BLaER1 (cell line): ENCODE data around the gene DNLZ.

Experiments used
- H3K27ac ChIP-seq: shearing (Covaris generic); formaldehyde crosslinking; 2 replicates; pipeline ENCODE4 v1.8.1; 2022
- H3K27me3 ChIP-seq: shearing (Covaris generic); formaldehyde crosslinking; 2 replicates; pipeline ENCODE4 v1.8.1; 2022
- H3K36me3 ChIP-seq: shearing (Covaris generic); formaldehyde crosslinking; 2 replicates; pipeline ENCODE4 v1.8.1; 2022
- H3K4me1 ChIP-seq: shearing (Covaris generic); formaldehyde crosslinking; 2 replicates; pipeline ENCODE4 v1.8.1; 2022
- H3K4me2 ChIP-seq: shearing (Covaris generic); formaldehyde crosslinking; 2 replicates; pipeline ENCODE4 v1.8.1; 2022
- H3K4me3 ChIP-seq: shearing (Covaris generic); formaldehyde crosslinking; 2 replicates; pipeline ENCODE4 v1.8.1; 2022
- H3K9ac ChIP-seq: shearing (Covaris generic); formaldehyde crosslinking; 2 replicates; pipeline ENCODE4 v1.8.1; 2022
- H3K9me3 ChIP-seq: shearing (Covaris generic); formaldehyde crosslinking; 2 replicates; pipeline ENCODE4 v1.8.1; 2022
- H4K20me1 ChIP-seq: shearing (Covaris generic); formaldehyde crosslinking; 2 replicates; pipeline ENCODE4 v1.8.1; 2022
- Cebpa-rat ChIP-seq: shearing (Covaris generic); IDR thresholded peaks from 2 replicates; pipeline ENCODE4 v1.8.1; 2022

The DNLZ gene

DNA sequence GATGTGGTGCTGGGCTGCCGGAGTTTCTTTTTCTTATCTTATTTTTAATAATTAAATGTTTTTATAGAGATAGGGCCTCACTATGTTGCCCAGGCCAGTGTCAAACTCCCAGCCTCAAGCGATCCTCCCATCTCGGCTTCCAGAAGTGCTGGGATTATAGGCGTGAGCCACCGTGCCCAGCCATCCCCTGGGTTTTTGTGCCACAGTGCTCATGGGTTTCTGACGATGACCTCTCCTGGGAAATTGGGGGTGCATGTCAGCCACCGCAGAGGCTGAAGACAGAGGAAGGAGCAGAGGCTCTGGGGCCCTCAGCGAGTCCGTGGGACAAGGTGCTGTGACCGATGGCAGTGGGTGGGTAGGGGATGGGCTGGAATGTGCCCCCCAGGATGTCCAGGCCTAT is 21.8 kb downstream of the DNLZ start:
- peaks cover 78% of the 10 kb centered on the region for H3K4me1 ChIP-seq
- H3K4me3 ChIP-seq, result peak overlapping the region; percentile 25; the same call in 1 of the 2 replicates
- H3K9ac ChIP-seq, result peak overlapping the region; percentile 58
- no peaks in the 10 kb centered on the region for H3K27me3 ChIP-seq
- H3K27ac ChIP-seq, result peak overlapping the region; percentile 56
- no peak for TF ChIP-seq Cebpa-rat
- peaks cover 89% of the 10 kb centered on the region for H3K36me3 ChIP-seq
- H4K20me1 ChIP-seq, result peaks cover 98% of the 10 kb centered on the region
- H3K4me2 ChIP-seq, result peak overlapping the region; percentile 85
- no peaks in the 10 kb centered on the region for H3K9me3 ChIP-seq

DNA sequence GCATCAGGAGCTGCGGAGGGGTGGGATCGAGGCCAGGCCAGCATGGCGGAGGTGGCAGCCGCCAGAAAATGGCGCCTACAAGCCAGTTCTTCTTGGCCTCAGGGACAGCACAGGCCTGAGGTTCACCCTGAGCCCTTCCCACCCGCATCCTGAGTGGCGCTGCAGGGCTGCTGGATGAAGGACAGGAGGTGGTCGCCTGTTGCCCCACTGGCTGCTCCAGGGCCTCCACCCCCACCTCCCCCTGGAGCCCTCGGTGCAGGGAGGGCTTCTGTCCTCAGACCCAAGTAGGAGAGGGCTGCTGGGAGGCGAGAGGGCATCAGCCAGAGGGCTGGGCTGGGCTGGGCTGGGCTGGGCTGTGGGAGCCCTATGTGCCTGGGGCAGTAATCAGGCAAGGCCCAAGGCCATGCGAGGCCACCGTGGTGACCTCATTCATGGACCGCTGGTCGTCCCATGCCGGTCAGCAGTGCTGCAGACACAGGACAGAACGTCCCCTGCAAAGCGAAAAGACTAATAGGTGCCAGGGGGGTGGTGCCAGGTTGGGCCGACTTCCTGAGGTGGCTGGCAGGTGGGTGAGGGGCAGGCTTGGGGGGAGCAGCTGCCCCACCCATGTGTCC is 22.4 kb downstream of the DNLZ start:
- peak overlapping the region; percentile 85 for H3K4me2 ChIP-seq
- no peak for TF ChIP-seq Cebpa-rat
- peaks cover 78% of the 10 kb centered on the region for H3K4me1 ChIP-seq
- 0 out of 2 replicates have a peak overlapping the region, but pooled peaks have one; percentile 58 for H3K9ac ChIP-seq
- peaks cover 89% of the 10 kb centered on the region for H3K36me3 ChIP-seq
- H3K27ac ChIP-seq, result 0 out of 2 replicates have a peak overlapping the region, but pooled peaks have one; percentile 13
- H3K4me3 ChIP-seq, result no peak overlapping the region
- peaks cover 98% of the 10 kb centered on the region for H4K20me1 ChIP-seq
- no peaks in the 10 kb centered on the region for H3K9me3 ChIP-seq
- H3K27me3 ChIP-seq, result no peaks in the 10 kb centered on the region

DNA sequence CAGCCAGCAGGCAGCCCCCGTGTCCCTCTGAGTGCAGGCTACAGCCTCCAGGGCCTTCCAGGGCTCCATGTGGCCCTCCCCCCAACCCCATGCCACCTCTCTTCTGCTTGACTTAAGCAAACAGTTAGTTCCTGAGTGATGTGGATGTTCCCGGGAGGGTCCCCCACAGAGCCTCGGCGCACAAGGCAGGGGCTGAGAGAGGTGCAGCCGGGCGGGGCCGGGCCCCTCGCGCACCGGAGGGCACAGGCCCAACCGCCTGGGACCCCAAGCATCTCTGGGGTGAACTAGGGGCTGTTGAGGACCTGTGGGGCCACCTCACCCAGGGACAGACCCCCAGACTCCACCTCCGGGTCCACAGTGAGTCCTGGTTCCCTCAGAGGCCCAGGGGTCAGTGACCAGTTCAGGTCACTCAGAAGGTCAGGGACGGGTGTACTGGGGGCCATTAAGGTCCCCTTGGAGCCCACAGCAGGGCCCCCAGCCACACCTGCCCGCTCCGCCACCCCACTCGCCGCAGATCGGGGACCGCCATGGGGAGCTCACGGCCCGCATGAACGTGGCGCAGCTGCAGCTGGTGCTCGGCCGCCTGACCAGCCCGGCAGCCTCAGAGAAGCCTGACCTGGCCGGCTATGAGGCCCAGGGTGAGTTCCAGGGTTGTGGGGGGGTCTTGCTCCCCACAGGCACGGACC is 23.0 kb downstream of the DNLZ start:
- Histone ChIP-seq H3K4me1 (peaks cover 76% of the 10 kb centered on the region), H3K36me3 (peaks cover 89% of the 10 kb centered on the region)

DNA sequence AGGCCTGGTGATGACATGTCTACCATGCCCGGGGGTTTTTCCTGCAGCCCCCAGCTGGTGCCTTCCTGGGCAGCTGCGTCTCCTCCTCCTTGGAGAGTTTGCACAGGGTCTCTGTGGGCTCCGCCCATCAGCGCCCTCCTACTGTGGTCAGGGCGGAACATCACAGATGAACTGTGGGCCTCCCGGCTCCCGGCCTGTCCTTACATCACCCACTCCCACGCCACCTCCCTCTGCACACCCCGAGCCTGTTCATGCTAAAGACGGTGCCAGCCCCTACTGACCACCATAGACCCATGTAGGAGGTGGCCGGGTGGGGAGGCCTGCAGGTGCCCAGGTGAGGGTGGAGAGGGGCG is 23.6 kb downstream of the DNLZ start:
- no peak for TF ChIP-seq Cebpa-rat
- peaks cover 76% of the 10 kb centered on the region for H3K4me1 ChIP-seq
- peak overlapping the region; percentile 45; the same call in 1 of the 2 replicates for H3K4me3 ChIP-seq
- peak overlapping the region; percentile 85 for H3K4me2 ChIP-seq
- peaks cover 89% of the 10 kb centered on the region for H3K36me3 ChIP-seq
- H3K9me3 ChIP-seq, result no peaks in the 10 kb centered on the region
- peak overlapping the region; percentile 43; the same call in 1 of the 2 replicates for H3K27ac ChIP-seq
- no peaks in the 10 kb centered on the region for H3K27me3 ChIP-seq
- peaks cover 98% of the 10 kb centered on the region for H4K20me1 ChIP-seq
- peak overlapping the region; percentile 50 for H3K9ac ChIP-seq

More for the DNA sequence above, 23.0 kb downstream of the DNLZ start:
- peaks cover 98% of the 10 kb centered on the region for H4K20me1 ChIP-seq
- H3K9me3 ChIP-seq, result no peaks in the 10 kb centered on the region
- peak overlapping the region; percentile 50 for H3K9ac ChIP-seq
- no peak overlapping the region; the same call in 1 of the 2 replicates for H3K4me3 ChIP-seq
- H3K27me3 ChIP-seq, result no peaks in the 10 kb centered on the region
- H3K27ac ChIP-seq, result peak overlapping the region; percentile 43; the same call in 1 of the 2 replicates
- peak overlapping the region; percentile 85 for H3K4me2 ChIP-seq
- TF ChIP-seq Cebpa-rat, result no peak

DNA sequence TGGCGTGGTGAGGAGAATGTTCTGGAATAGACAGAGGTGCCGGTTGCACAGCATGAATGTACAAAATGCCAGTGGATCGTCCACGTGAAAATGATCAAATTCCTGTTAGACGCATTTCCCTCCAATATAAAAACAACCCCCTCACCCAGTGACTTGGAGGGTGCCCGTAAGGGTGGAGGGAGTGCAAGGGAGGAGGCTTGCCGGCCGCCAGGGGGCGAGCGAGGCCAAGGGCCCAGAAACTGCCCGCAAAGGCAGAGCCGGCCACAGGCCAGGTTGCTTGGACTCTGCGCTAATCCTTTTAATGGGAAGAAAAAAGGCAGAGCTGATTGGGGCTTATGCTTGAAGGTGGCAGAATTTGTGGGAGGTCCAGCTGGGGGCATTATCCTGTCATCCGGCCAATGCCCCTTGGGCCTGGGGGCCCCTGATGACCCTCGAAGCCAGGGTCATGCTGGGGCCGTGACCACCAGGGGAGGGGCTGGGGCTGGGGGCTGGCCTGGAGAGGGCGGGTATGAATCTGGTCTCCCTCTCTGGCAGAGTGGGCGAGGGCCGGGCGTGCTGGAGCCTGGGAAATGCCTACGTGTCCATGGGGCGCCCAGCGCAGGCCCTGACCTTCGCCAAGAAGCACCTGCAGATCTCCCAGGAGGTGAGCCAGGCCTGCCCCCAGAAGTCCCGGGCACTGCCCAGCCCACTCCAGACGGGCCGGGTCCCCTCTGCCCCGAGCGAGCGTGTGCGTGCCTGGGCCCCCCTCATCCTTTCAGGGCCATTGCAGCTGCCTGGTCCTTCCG is 24.2 kb downstream of the DNLZ start:
- Histone ChIP-seq H3K27ac (0 out of 2 replicates have a peak overlapping the region, but pooled peaks have one; percentile 38), H3K36me3 (peaks cover 89% of the 10 kb centered on the region), H3K4me2 (peak overlapping the region; percentile 85), H3K27me3 (no peaks in the 10 kb centered on the region), H3K9me3 (no peaks in the 10 kb centered on the region), H3K4me1 (peaks cover 76% of the 10 kb centered on the region), H3K4me3 (peak overlapping the region; percentile 45; the same call in 1 of the 2 replicates), H4K20me1 (peaks cover 98% of the 10 kb centered on the region), H3K9ac (peak overlapping the region; percentile 50)
- no peak for TF ChIP-seq Cebpa-rat

DNA sequence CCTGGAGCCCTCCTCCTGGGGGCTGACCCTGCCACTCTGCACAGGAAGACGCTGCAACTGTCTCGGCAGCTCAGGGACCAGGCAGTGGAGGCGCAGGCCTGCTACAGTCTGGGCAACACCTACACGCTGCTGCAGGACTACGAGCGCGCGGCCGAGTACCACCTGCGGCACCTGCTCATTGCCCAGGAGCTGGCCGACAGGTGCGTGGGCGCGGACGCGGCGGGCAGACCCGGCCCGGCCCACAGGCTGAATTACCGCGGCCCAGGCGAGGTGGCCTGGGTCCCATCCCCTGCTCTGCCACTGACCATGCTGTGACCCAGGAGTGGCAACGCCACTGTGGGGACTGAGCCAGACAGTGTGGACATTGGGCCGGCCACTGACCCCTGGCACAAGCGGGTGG is 25.0 kb downstream of the DNLZ start:
- TF ChIP-seq Cebpa-rat, result no peak
- Histone ChIP-seq H3K9ac (peak overlapping the region; percentile 48), H3K36me3 (peaks cover 91% of the 10 kb centered on the region), H3K27me3 (no peaks in the 10 kb centered on the region), H3K4me1 (peaks cover 75% of the 10 kb centered on the region), H3K27ac (peak overlapping the region; percentile 30; the same call in 1 of the 2 replicates), H3K9me3 (no peaks in the 10 kb centered on the region), H3K4me3 (no peak overlapping the region), H3K4me2 (peak overlapping the region; percentile 85), H4K20me1 (peaks cover 100% of the 10 kb centered on the region)

DNA sequence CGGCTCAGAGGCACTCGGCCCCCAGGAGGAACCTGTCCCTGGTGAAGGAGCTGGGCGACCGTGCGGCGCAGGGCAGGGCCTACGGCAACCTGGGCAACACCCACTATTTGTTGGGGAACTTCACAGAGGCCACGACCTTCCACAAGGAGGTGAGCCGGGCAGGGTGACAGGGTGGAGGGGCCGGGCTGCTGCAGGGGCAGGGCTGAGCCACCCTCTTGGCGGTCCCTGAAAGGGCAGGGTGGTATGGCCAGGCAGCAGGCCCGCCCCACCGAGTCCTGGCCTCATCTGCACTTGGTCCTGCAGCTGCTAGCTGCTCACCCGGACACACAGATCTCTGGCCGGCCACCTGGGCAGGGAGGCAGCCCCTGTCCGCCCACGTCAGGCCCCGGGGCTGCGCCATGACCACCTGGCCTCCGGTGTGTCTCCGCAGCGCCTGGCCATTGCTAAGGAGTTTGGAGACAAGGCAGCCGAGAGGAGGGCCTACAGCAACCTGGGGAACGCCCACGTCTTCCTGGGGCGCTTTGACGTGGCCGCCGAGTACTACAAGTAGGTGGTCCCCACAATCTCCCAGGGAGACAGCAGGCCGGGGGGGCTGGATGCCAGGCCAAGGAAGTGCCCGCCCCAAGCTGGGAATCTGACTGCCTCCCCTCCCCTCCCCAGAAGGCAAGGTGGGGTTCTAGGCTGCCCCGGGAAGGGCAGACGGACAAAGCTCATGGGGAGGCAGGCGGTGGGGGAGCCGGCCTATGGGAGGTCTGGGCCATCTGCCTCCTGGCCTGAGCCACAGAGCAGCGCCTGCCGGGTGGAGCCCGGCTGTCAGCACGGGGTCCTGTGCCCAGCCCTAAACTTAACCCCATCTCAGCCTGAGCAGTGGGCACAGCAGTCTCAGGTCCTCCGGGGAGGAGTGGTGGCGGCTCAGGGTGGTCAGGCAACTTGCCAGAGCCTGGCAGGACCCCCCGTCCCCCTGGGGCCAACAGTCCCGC is 25.8 kb downstream of the DNLZ start:
- Histone ChIP-seq H3K27me3 (no peaks in the 10 kb centered on the region), H3K4me1 (peaks cover 75% of the 10 kb centered on the region), H4K20me1 (peaks cover 100% of the 10 kb centered on the region), H3K4me2 (peak overlapping the region; percentile 85), H3K27ac (peak overlapping the region; percentile 30), H3K36me3 (peaks cover 92% of the 10 kb centered on the region), H3K9me3 (no peaks in the 10 kb centered on the region), H3K9ac (peak overlapping the region; percentile 48), H3K4me3 (no peak overlapping the region)
- TF ChIP-seq Cebpa-rat, result no peak

DNA sequence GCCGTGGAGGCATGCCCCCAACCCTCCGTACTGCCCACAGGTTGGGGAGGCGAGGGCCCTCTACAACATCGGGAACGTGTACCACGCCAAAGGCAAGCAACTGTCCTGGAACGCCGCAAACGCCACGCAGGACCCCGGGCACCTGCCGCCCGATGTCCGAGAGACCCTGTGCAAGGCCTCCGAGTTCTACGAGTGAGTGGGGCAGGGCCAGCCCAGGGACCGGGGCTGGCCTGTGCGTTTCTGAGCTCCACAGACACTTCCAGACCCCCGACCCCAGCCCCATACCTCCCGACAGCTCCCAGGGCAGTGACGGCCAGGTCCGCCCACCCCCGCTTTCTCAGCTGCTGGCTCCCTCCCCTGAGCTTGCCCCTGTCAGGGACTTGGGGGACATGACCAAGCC is 26.7 kb downstream of the DNLZ start:
- H3K4me3 ChIP-seq, result no peak overlapping the region
- H3K36me3 ChIP-seq, result peaks cover 96% of the 10 kb centered on the region
- H3K4me1 ChIP-seq, result peaks cover 75% of the 10 kb centered on the region
- no peaks in the 10 kb centered on the region for H3K9me3 ChIP-seq
- H4K20me1 ChIP-seq, result peaks cover 100% of the 10 kb centered on the region
- H3K27ac ChIP-seq, result no peak overlapping the region
- no peak for TF ChIP-seq Cebpa-rat
- no peaks in the 10 kb centered on the region for H3K27me3 ChIP-seq
- H3K4me2 ChIP-seq, result 0 out of 2 replicates have a peak overlapping the region, but pooled peaks have one; percentile 85
- no peak overlapping the region for H3K9ac ChIP-seq
